Esophagus muscularis mucosa (tissue), 4 donors: ENCODE measurements around the gene CTIF. TPM values are rescaled to one million over a fixed set of nuclear protein-coding genes. Genes with fewer than 3 reads are reported as not detected.

Experiments used
- DNase-seq: peaks from one replicate; pipeline ENCODE4 v3.0.0-alpha.2; 2017; ENCODE audit errors: extremely low spot score
- H3K27ac ChIP-seq, 4 donors: fragments of 200-600 bp; sonication (generic); replicated peaks in 1 of 4; 1 replicate in 3 of 4; 2 replicates in 1 of 4; pipeline ENCODE4 v1.5.1; 2016 to 2019; ENCODE audit warnings: mild to moderate bottlenecking in 1 of 4
- H3K27me3 ChIP-seq, 4 donors: fragments of 200-600 bp; sonication (generic); one replicate each; pipeline versions ENCODE4 v1.5.1 to v1.6.0; 2016 to 2019
- H3K36me3 ChIP-seq, 4 donors: fragments of 200-600 bp; sonication (generic); one replicate each; pipeline ENCODE4 v1.5.1; 2016 to 2019
- H3K4me1 ChIP-seq, 4 donors: fragments of 200-600 bp; sonication (generic); one replicate each; pipeline ENCODE4 v1.5.1; 2016 to 2019
- H3K4me3 ChIP-seq, 4 donors: fragments of 200-600 bp; sonication (generic); 1 replicate in 2 of 4; 2 replicates in 2 of 4; pipeline ENCODE4 v1.5.1; 2016 to 2019; ENCODE audit warnings: mild to moderate bottlenecking in 4 of 4, moderate library complexity in 1 of 4
- H3K9me3 ChIP-seq, 4 donors: fragments of 200-600 bp; sonication (generic); 1 replicate in 3 of 4; 2 replicates in 1 of 4; pipeline ENCODE4 v1.5.1; 2016 to 2019
- EP300 ChIP-seq: sonication (generic); formaldehyde crosslinking; IDR thresholded peaks from one replicate; pipeline ENCODE4 v1.6.1; 2017; ENCODE audit warnings: antibody characterized with exemption
- POLR2A ChIP-seq: fragments of 450-650 bp; IDR thresholded peaks from one replicate; pipeline ENCODE4 v1.6.1; 2017; ENCODE audit warnings: antibody characterized with exemption, moderate library complexity, mild to moderate bottlenecking, low read depth
- POLR2AphosphoS5 ChIP-seq, 2 donors: sonication (generic); formaldehyde crosslinking; IDR thresholded peaks; one replicate each; pipeline ENCODE4 v1.6.1; 2017; ENCODE audit warnings: antibody characterized with exemption in 2 of 2
- WGBS: methylation state at CpG from one replicate; pipeline ENCODE4 v1.1.5; 2018; 5-methylcytosine and 5-hydroxymethylcytosine counted together
- intact Hi-C: fragments of 100-400 bp; cut with DNase I; formaldehyde crosslinking; loops from one replicate; pipeline ENCODE4 v1.15.1; 2023
- total RNA-seq, 4 donors: library from RNA; depleted of rRNA; stranded (reverse); fragments of >200 nt; gene quantifications; one replicate each; pipeline versions ENCODE4 v1.1.0 to v1.2.1, GENCODE V29; 2016
- TF ChIP-seq, protein P1 (sequence below), 3 experiments: fragments of 200-600 bp in 2 of 3; fragments of 450-650 bp in 1 of 3; sonication (generic) in 2 of 3; IDR thresholded peaks; one replicate each; pipeline ENCODE4 v1.5.1; 2017 to 2019; ENCODE audit warnings: antibody characterized with exemption in 3 of 3, mild to moderate bottlenecking in 2 of 3, moderate library complexity in 1 of 3

The CTIF gene
- total RNA-seq, 4 donors from 2014 or later = 63.1 to 137 (median 87.7) TPM

DNA sequence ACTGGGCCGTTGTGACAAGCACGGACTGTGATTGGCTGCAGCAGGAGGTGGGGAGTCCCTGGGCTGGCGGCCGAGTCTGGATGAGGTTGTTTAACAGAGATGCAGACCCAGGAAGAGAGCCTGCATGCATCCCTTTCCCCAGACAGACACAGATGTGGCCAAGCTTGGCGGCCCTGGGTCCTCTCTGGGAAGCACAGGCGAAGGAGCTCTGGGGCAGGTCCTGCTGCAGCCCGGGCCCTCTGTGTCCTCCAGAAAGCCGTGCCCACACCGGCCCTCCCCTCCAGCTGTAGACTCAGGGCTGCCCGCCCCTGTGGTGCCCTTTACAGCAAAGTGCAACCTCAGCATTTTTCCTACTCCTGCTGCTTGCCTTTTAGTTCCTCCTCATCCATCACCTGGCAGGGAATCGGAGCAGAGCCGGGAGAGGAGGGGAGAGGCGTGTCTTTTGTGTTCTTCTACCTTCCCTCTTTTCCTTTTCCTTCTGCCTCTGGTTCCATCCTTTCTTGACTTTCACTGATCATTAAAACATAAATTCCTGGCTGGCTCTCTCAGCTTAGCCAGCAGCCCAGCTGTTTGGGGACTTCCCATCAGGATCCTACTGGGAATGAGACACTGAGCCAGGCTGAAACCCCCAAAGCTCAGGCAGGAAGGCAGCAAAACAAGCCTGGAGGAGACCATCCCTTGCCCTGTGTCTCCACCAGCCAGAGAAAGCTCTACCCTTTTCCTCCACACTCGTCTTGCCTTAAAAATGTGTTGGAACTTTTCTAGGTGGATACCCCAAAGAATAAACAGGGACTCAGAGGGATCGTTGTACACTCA, 75.0 kb downstream of the CTIF start:
- intact Hi-C loops = no loop called here
- Histone ChIP-seq H3K36me3 (no peaks in the 10 kb centered on the region), H3K27me3 (no peaks in the 10 kb centered on the region), H3K27ac (peak overlapping the region; percentile 71 to 80 (median 76)), H3K9me3 (no peaks in the 10 kb centered on the region), H3K4me3 (peak overlapping the region in 1 of 4 donors; percentile 19), H3K4me1 (peaks cover 59 to 74% (median 69%) of the 10 kb centered on the region in 4 donors)
- TF ChIP-seq, protein P1, sequence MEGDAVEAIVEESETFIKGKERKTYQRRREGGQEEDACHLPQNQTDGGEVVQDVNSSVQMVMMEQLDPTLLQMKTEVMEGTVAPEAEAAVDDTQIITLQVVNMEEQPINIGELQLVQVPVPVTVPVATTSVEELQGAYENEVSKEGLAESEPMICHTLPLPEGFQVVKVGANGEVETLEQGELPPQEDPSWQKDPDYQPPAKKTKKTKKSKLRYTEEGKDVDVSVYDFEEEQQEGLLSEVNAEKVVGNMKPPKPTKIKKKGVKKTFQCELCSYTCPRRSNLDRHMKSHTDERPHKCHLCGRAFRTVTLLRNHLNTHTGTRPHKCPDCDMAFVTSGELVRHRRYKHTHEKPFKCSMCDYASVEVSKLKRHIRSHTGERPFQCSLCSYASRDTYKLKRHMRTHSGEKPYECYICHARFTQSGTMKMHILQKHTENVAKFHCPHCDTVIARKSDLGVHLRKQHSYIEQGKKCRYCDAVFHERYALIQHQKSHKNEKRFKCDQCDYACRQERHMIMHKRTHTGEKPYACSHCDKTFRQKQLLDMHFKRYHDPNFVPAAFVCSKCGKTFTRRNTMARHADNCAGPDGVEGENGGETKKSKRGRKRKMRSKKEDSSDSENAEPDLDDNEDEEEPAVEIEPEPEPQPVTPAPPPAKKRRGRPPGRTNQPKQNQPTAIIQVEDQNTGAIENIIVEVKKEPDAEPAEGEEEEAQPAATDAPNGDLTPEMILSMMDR (IDR thresholded peaks at IDR 0.05) = no peak
- TF ChIP-seq POLR2AphosphoS5 (IDR thresholded peaks at IDR 0.05) (peak in 1 of 2 donors; percentile 6), EP300 (no peak), POLR2A (no peak)
- WGBS = 43% methylated on average over 11 of the region's 15 CpGs
- peak; percentile 95 for DNase-seq

DNA sequence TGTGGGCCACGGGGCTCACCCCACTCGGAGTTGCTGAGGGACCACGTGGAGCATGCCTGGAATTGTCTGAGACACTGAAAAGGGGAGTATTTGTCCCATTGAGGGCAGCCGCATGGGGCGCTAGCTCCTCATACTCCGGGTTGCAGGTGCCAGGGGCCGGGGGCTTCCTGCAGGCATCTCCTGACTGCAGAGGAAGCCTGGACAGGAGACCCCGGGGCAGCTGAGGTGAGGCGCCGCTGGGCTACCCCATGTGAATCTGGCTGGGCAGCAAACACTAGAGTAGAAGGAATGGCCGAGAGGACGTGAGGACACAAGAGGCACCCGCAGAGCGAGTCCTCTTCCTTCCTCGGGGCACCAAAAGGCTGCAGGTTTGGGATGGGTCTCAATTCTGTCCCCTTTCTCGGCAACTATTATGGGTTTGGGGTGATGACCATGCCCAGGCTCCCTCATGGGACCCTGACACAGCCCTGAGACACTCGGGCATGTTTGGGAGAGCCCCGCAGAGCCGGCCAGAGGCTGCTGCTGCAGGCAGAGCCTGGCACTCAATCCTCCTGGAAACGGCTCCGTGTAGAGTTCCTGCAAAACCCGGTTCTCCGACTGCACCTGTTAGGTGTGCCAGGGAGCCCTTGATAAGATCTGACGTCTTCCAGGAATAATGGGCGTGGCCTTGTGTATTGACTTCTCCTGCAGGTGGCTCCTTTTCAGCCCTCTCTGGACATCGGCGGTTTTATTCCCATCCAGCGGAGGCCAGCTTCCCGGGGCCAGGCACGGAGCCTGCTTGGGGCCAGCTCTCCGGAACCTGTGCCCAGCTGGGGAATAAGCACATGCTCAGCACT, 77.0 kb downstream of the CTIF start:
- no peak for DNase-seq
- Histone ChIP-seq H3K27me3 (no peaks in the 10 kb centered on the region), H3K36me3 (peaks cover 0 to 15% (median 10%) of the 10 kb centered on the region in 4 donors), H3K4me1 (peaks cover 46 to 69% (median 53%) of the 10 kb centered on the region in 4 donors), H3K9me3 (no peaks in the 10 kb centered on the region), H3K27ac (peak overlapping the region in 1 of 4 donors; percentile 13), H3K4me3 (no peak overlapping the region)
- intact Hi-C loops = no loop called here
- no peak for TF ChIP-seq POLR2AphosphoS5 (IDR thresholded peaks at IDR 0.05)
- TF ChIP-seq, protein P1 (IDR thresholded peaks at IDR 0.05) = no peak
- no peak for TF ChIP-seq EP300
- no peak for TF ChIP-seq POLR2A
- WGBS = 92% methylated on average over 17 of the region's 31 CpGs

DNA sequence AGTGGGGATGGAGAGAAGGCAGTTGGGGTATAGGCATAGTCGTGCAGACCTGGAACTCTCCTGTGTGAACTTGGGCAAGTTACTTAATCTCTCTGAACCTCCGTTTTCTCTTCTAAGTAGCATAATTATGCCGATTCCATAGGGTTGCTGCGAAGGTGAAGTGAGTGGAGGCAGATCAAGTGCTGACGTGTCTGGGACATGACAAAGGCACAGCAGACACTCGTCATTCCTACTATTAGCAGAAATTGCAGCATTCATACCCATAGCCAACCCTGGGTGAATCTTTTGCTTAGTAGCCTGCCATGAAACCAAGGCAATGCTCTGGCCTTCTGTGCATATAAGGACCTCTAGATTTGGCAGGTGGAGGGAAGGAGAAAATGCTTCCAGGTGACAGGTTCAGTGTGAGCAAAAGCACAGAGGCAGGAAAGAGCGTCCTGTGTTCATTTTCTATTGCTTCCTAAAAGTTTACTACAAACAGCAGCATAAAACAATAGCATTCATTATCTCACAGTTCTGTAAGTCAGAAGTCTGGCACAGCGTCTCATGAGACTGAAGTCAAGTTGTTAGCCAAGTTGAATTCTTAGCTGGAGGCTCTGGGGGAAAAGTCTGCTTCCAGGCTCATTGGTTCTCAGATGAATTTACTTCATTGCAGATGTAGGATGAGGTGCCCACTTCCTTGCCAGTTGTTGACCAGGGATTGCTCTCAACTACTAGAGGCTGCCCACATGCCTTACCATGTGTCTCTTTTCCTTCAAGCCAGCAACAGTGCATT, 77.8 kb downstream of the CTIF start:
- H3K4me1 ChIP-seq = peaks cover 38 to 69% (median 55%) of the 10 kb centered on the region in 4 donors
- TF ChIP-seq, protein P1 (IDR thresholded peaks at IDR 0.05) = no peak
- TF ChIP-seq EP300 = no peak
- no peak for TF ChIP-seq POLR2AphosphoS5 (IDR thresholded peaks at IDR 0.05)
- no peak for TF ChIP-seq POLR2A
- H3K36me3 ChIP-seq = peaks cover 0 to 24% (median 11%) of the 10 kb centered on the region in 4 donors
- no peak for DNase-seq
- H3K27me3 ChIP-seq = no peaks in the 10 kb centered on the region
- 84% methylated on average over 8 of the region's 8 CpGs for WGBS
- no peak overlapping the region for H3K4me3 ChIP-seq
- H3K27ac ChIP-seq = peak overlapping the region in 1 of 4 donors; percentile 27
- H3K9me3 ChIP-seq = no peaks in the 10 kb centered on the region
- intact Hi-C loops = no loop called here

DNA sequence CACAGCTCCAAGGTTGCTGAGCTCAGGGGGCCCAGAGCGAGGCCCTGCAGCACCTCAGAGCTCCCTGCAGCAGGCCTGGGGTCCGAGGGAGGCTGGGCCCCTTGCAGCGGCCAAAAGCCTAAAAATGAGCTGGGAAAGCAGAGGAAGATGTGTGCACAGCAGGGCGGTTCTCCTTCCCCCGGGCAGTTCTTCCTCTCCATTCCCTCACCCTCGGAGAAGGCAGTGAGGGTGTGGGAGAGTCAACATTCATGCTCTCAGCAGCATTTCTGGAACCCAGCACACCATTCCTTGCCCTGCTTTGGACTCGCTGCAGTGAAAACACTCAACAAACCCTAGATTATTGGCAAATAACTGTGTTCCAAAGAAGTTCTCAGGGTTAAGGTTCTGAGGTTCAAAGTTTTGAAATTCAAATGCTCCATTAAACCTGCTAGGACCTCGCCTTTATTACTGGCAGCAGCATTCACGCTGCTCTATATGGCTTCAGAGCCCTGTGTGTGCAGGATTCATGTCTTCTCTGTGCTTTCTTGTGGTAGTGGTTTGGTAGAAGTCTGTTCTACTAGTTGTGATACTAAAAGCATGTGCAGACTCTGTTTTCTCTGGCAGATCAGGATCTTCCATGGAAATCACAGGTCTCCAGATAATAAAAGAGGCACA, 79.1 kb downstream of the CTIF start:
- Histone ChIP-seq H3K27me3 (no peaks in the 10 kb centered on the region), H3K9me3 (no peaks in the 10 kb centered on the region), H3K4me1 (peaks cover 41 to 69% (median 57%) of the 10 kb centered on the region in 4 donors), H3K4me3 (no peak overlapping the region), H3K27ac (peak overlapping the region in 1 of 4 donors; percentile 27), H3K36me3 (peaks cover 0 to 24% (median 11%) of the 10 kb centered on the region in 4 donors)
- 93% methylated on average over 9 of the region's 9 CpGs for WGBS
- intact Hi-C loops = no loop called here
- DNase-seq = no peak
- TF ChIP-seq, protein P1 (IDR thresholded peaks at IDR 0.05) = no peak
- TF ChIP-seq POLR2A = no peak
- TF ChIP-seq EP300 = no peak
- TF ChIP-seq POLR2AphosphoS5 (IDR thresholded peaks at IDR 0.05) = no peak
